ENCODE measurements around the gene SLC44A5.

DNA sequence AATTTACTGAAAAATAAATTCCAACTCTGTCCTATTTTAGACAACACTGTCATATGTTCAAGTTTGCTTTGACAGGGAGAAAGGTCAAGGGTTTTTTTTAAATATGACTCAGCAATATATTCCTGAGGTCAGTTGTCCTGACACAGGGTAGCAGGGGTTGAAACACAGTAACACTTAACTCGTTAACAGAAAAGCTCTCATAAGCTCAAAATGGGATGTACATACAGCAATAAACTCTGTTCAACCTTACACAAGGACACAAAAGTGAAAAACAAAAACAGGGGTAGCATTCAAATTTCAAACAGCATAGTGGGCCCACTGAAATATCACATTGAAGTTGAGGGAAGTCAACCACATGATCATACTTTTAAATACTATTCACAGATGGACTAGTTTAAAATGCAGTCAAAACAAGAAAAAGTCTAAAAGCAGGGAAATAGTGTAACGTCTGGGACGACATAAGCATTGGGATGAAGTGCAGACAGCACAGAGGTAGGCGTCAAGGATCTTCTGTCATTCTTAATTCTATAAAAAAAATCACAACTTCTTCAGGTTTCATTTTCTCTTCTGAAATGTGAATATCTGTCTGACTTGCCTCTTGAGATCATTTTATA is 89.9 kb downstream of the SLC44A5 start:
- no peak for TF ChIP-seq CTCF (conservative IDR thresholded peaks at IDR 0.05; ENCODE audit: low read length)
- no peak for TF ChIP-seq EZH2phosphoT487 (IDR thresholded peaks at IDR 0.05; ENCODE audit: borderline replicate concordance)
